SK-N-SH treated with all-trans-retinoic acid at 6 μM for 48 hours (cell line): Measurements from ENCODE around the gene MOG.

ENCODE experiments used
- ATAC-seq: fragments of 200-7000 bp; cut with Tn5 transposase; 3 replicates; pipeline ENCODE4 v1.9.1; 2020; ENCODE audit warnings: mild to moderate bottlenecking, moderate library complexity
- ARNTL ChIP-seq: fragments of 450-650 bp; formaldehyde crosslinking; IDR thresholded peaks from 2 replicates; pipeline ENCODE4 v1.5.0; 2020; ENCODE audit warnings: low read depth, mild to moderate bottlenecking, moderate library complexity, borderline replicate concordance
- BACH2 ChIP-seq: fragments of 250-450 bp; sonication (Bioruptor Pico); IDR thresholded peaks from 2 replicates; pipeline ENCODE4 v1.9.0; 2021; ENCODE audit warnings: mild to moderate bottlenecking, borderline replicate concordance
- CREB5 ChIP-seq: fragments of 250-450 bp; sonication (Bioruptor Pico); IDR thresholded peaks from 2 replicates; pipeline ENCODE4 v1.5.1; 2020; ENCODE audit warnings: low read depth, mild to moderate bottlenecking, moderate library complexity
- CSDC2 ChIP-seq: fragments of 250-450 bp; sonication (Bioruptor Pico); IDR thresholded peaks from 2 replicates; pipeline ENCODE4 v1.5.0; 2020; ENCODE audit warnings: mild to moderate bottlenecking, moderate library complexity
- CSRNP3 ChIP-seq: fragments of 250-450 bp; sonication (Bioruptor Pico); IDR thresholded peaks from 2 replicates; pipeline ENCODE4 v1.5.1; 2021; ENCODE audit warnings: mild to moderate bottlenecking, moderate library complexity
- ESRRG ChIP-seq: fragments of 250-450 bp; sonication (Bioruptor Pico); IDR thresholded peaks from 2 replicates; pipeline ENCODE4 v1.6.1; 2021; ENCODE audit warnings: mild to moderate bottlenecking
- GLIS3 ChIP-seq: fragments of 250-450 bp; sonication (Bioruptor Pico); IDR thresholded peaks from 2 replicates; pipeline ENCODE4 v1.5.0; 2020; ENCODE audit warnings: mild to moderate bottlenecking, moderate library complexity
- ISL1 ChIP-seq: fragments of 250-450 bp; sonication (Bioruptor Pico); IDR thresholded peaks from 2 replicates; pipeline ENCODE4 v2.1.2; 2022; ENCODE audit warnings: mild to moderate bottlenecking, moderate library complexity
- OSR1 ChIP-seq: fragments of 250-450 bp; sonication (Bioruptor Pico); IDR thresholded peaks from 2 replicates; pipeline ENCODE4 v1.8.0; 2022; ENCODE audit warnings: moderate library complexity, mild to moderate bottlenecking, inconsistent platforms
- PATZ1 ChIP-seq: fragments of 250-450 bp; sonication (Bioruptor Pico); IDR thresholded peaks from 2 replicates; pipeline ENCODE4 v1.8.0; 2020; ENCODE audit warnings: mild to moderate bottlenecking, moderate library complexity, borderline replicate concordance
- POU6F1 ChIP-seq: fragments of 250-450 bp; sonication (Bioruptor Pico); IDR thresholded peaks from 2 replicates; pipeline ENCODE4 v1.8.0; 2021; ENCODE audit warnings: low read depth, mild to moderate bottlenecking, moderate library complexity, borderline replicate concordance
- PPARA ChIP-seq: fragments of 250-450 bp; sonication (Bioruptor Pico); IDR thresholded peaks from 2 replicates; pipeline ENCODE4 v1.5.0; 2020; ENCODE audit warnings: mild to moderate bottlenecking, borderline replicate concordance
- RARB ChIP-seq: fragments of 250-450 bp; sonication (Bioruptor Pico); IDR thresholded peaks from 2 replicates; pipeline ENCODE4 v1.8.0; 2021; ENCODE audit warnings: mild to moderate bottlenecking, moderate library complexity
- SNAI2 ChIP-seq: fragments of 250-450 bp; sonication (Bioruptor Pico); IDR thresholded peaks from 2 replicates; pipeline ENCODE4 v1.5.0; 2020; ENCODE audit warnings: mild to moderate bottlenecking, moderate library complexity
- TCF4 ChIP-seq: fragments of 250-450 bp; sonication (Bioruptor Pico); IDR thresholded peaks from 2 replicates; pipeline ENCODE4 v1.8.0; 2021; ENCODE audit warnings: mild to moderate bottlenecking, moderate library complexity, borderline replicate concordance
- TOX ChIP-seq: fragments of 250-450 bp; sonication (Bioruptor Pico); IDR thresholded peaks from 2 replicates; pipeline ENCODE4 v1.8.0; 2021; ENCODE audit warnings: mild to moderate bottlenecking, moderate library complexity, borderline replicate concordance
- TSHZ2 ChIP-seq: fragments of 250-450 bp; sonication (Bioruptor Pico); IDR thresholded peaks from 2 replicates; pipeline ENCODE4 v1.5.0; 2020; ENCODE audit warnings: mild to moderate bottlenecking, moderate library complexity
- ZC3H10 ChIP-seq: fragments of 250-450 bp; sonication (Bioruptor Pico); IDR thresholded peaks from 2 replicates; pipeline ENCODE4 v1.5.1; 2021; ENCODE audit warnings: mild to moderate bottlenecking, moderate library complexity
- ZFP30 ChIP-seq: fragments of 450-650 bp; formaldehyde crosslinking; IDR thresholded peaks from 2 replicates; pipeline ENCODE4 v1.5.0; 2022; ENCODE audit warnings: mild to moderate bottlenecking, moderate library complexity
- ZNF565 ChIP-seq: fragments of 450-650 bp; formaldehyde crosslinking; conservative IDR thresholded peaks from 2 replicates; pipeline ENCODE4 v1.5.0; 2020; ENCODE audit warnings: low read depth, mild to moderate bottlenecking, moderate library complexity
- ZNF70 ChIP-seq: fragments of 450-650 bp; formaldehyde crosslinking; IDR thresholded peaks from 2 replicates; pipeline ENCODE4 v1.5.0; 2020; ENCODE audit warnings: mild to moderate bottlenecking, moderate library complexity
- ZNF8 ChIP-seq: fragments of 450-650 bp; formaldehyde crosslinking; IDR thresholded peaks from 2 replicates; pipeline ENCODE4 v1.5.0; 2020; ENCODE audit warnings: mild to moderate bottlenecking, moderate library complexity

MOG gene

GRCh38 chr6:29611426-29611825 lies 45.5 kb upstream of the MOG start:
- ATAC-seq = no peak
- TF ChIP-seq CREB5 (CRISPR knock-in tag) (no peak), ZNF8 (no peak), ZNF565 (no peak), RARB (CRISPR knock-in tag) (no peak), ZFP30 (CRISPR knock-in tag) (no peak), ZNF70 (CRISPR knock-in tag) (no peak), GLIS3 (no peak), TCF4 (CRISPR knock-in tag) (no peak), TOX (CRISPR knock-in tag) (no peak), OSR1 (no peak), CSDC2 (no peak), PPARA (no peak), ZC3H10 (CRISPR knock-in tag) (no peak), POU6F1 (CRISPR knock-in tag) (no peak), BACH2 (CRISPR knock-in tag) (no peak), PATZ1 (CRISPR knock-in tag) (no peak), ESRRG (CRISPR knock-in tag) (no peak)

GRCh38 chr6:29617782-29618554 lies 38.9 kb upstream of the MOG start:
- ATAC-seq = peak; percentile 40; the same call in 1 of the 3 replicates
- TF ChIP-seq ARNTL (CRISPR knock-in tag) (no peak), GLIS3 (no peak), ZNF565 (no peak), ZFP30 (CRISPR knock-in tag) (no peak), SNAI2 (CRISPR knock-in tag) (no peak), TCF4 (CRISPR knock-in tag) (no peak)

GRCh38 chr6:29619578-29620160 lies 37.2 kb upstream of the MOG start:
- no peak for ATAC-seq
- TF ChIP-seq ZC3H10 (CRISPR knock-in tag) = no peak
- TF ChIP-seq TSHZ2 (CRISPR knock-in tag) = no peak
- no peak for TF ChIP-seq SNAI2 (CRISPR knock-in tag)
- no peak for TF ChIP-seq ESRRG (CRISPR knock-in tag)
- no peak for TF ChIP-seq ZFP30 (CRISPR knock-in tag)
- no peak for TF ChIP-seq ZNF565
- no peak for TF ChIP-seq POU6F1 (CRISPR knock-in tag)
- no peak for TF ChIP-seq ARNTL (CRISPR knock-in tag)
- TF ChIP-seq OSR1 = no peak
- TF ChIP-seq BACH2 (CRISPR knock-in tag) = no peak
- no peak for TF ChIP-seq TCF4 (CRISPR knock-in tag)
- TF ChIP-seq TOX (CRISPR knock-in tag) = no peak
- no peak for TF ChIP-seq PATZ1 (CRISPR knock-in tag)
- TF ChIP-seq ZNF70 (CRISPR knock-in tag) = no peak
- TF ChIP-seq ISL1 = no peak
- TF ChIP-seq CSRNP3 (CRISPR knock-in tag) = no peak
- TF ChIP-seq RARB (CRISPR knock-in tag) = no peak
- TF ChIP-seq ZNF8 = no peak
